GM18951 (cell line): ENCODE measurements around the gene MBD4.
"Not testable (repeated sequence)": the region's sequence is repeated elsewhere in the genome, so short reads cannot be mapped to it uniquely, and the experiment has no call there.

ENCODE experiments used
- POLR2A ChIP-seq: IDR thresholded peaks from 4 replicates; pipeline ENCODE4 v1.6.1; 2011; ENCODE audit warnings: mild to moderate bottlenecking; ENCODE audit not compliant: insufficient read length, insufficient read depth; ENCODE audit errors: extremely low read depth
- in situ Hi-C: fragments of 300-500 bp; cut with MboI; formaldehyde crosslinking; loops from one replicate; pipeline ENCODE4 v1.12.0; 2022; ENCODE audit warnings: low sequenced_read_pairs, mixed read lengths, inconsistent platforms; ENCODE audit not compliant: unreplicated experiment

Gene MBD4

DNA sequence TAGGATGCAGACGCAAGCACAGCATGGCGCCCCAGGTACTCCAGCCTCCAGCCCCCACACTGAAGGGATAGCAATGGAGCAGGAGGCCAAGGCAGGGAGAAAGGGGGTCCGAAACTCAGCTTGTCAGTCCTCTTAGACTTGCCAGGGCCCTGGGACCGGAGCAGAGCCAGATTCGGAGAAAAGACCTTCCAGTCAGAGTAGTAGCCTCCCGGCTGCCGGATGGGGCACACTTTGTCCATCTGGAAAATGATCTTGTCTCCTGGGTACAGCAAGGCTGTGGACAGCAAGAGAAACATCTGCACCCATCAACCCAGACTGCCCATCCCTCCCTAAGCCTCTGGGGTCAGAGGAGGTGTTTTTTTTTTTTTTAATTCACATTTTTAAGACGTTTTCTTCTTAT, 35.6 kb downstream of the MBD4 start:
- in situ Hi-C loops = no loop called here
- no peak for TF ChIP-seq POLR2A

DNA sequence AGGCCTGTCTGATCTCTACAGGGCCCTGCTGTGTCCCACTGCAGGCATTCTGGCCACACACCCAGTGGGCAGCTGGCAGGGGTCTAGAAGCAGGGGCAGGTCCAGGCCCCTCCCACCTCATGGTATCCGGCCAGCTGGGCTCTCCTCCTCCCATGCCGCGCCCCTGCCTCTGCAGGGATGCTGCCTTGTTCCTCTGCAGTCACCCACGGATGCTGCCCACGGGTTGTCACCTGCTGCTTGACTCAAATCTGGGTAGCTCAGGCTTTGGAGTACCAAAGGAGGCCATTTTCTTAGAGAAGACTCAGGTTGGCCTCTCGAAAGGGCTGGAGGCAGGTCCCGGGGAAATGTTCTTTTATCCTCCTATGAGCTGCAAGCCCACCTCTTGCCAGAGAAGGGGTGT, 36.3 kb downstream of the MBD4 start:
- no peak for TF ChIP-seq POLR2A
- in situ Hi-C loops = no loop called here

DNA sequence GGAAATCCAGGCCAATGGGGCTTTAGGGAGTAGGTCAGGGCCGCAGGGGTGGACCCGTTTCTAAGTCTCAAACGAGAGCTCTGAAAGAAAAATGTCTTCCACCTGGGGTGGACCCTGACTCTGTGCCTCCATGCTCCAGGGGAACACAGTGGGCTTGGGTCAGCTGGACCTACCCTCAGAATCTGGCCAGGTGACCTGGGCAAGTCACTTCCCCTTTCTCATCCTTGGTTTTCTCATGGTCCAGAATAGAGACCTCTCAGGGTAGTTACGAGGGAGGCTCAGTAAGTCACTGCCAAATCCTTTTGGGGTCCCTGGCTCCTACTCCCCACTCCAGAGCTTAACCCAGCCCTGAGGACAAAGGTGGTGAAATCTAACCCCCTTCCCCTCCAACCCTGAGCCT, 37.1 kb downstream of the MBD4 start:
- in situ Hi-C loops = no loop called here
- TF ChIP-seq POLR2A = no peak

DNA sequence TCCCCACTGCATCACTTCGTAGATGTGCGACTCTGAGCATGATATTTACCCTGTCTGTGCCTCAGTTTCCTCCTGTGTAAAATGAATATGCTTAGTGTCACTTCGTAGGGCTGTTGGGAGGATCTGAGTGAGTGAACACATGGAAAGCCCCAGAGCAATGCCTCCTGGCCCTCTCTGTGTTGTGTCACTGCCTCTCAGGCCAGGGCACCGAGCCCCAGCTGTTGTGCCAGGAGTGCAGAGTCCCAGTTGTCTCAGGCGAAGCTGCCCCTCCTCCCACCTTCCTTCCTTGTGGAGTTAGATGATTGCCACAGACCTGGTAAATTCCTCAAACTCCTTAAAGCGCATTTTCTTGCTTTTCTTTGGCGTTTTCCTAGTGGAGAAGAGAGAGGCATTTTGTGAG, 37.5 kb downstream of the MBD4 start:
- no peak for TF ChIP-seq POLR2A
- in situ Hi-C loops = no loop called here

- in situ Hi-C loops = no loop called here
- TF ChIP-seq POLR2A = no peak
These were observed 39.8 kb downstream of the MBD4 start for GRCh38 chr3:129399895-129400357.

DNA sequence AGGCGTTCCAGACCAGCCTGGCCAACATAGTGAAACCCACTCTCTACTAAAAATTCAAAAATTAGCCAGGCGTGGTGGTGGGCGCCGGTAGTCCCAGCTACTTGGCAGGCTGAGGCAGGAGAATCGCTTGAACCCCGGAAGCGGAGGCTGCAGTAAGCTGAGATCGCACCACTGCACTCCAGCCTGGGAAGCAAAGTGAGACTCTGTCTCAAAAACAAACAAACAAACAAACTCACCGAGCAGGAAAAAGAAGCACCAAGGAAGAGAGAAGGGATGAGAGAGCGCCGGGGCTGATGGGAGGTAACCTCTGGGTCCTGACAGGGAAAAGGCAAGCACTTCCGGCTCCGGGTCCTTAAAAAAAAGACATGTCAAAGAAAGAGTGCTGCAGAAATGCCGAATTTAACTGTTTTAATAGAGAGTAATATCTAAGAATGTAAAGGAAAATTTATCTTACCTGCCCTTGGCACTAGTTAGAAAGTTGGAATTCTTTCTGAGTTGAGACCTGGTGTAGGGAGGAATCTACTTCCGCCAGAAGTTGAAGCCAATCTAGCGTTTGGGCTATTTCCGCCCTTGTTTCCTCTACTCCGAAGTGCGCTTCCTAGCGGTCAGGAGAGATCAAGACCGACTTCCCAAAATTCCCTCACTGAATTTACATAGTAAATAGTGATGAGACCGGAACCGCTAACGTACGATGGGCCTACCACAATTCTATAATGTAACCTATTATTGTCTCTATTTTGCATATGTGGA, 40.4 kb downstream of the MBD4 start:
- in situ Hi-C loops = no loop called here
- peak; percentile 35 for TF ChIP-seq POLR2A

DNA sequence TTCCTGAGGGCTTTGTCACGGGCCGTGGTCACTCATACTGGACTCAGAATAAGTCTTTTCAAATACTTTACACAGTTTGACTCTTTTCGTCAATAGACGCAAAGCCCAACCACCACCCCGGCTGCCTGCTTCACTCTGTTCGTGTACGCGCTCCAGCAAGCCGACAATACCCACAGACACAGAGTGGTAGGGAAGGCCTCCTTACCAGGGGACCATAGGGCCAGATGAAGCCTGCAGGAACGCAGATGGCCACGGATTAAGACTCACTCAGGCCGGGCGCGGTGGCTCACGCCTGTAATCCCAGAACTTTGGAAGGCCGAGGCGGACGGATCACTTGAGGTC, 41.0 kb downstream of the MBD4 start:
- no peak for TF ChIP-seq POLR2A
- in situ Hi-C loops = no loop called here

DNA sequence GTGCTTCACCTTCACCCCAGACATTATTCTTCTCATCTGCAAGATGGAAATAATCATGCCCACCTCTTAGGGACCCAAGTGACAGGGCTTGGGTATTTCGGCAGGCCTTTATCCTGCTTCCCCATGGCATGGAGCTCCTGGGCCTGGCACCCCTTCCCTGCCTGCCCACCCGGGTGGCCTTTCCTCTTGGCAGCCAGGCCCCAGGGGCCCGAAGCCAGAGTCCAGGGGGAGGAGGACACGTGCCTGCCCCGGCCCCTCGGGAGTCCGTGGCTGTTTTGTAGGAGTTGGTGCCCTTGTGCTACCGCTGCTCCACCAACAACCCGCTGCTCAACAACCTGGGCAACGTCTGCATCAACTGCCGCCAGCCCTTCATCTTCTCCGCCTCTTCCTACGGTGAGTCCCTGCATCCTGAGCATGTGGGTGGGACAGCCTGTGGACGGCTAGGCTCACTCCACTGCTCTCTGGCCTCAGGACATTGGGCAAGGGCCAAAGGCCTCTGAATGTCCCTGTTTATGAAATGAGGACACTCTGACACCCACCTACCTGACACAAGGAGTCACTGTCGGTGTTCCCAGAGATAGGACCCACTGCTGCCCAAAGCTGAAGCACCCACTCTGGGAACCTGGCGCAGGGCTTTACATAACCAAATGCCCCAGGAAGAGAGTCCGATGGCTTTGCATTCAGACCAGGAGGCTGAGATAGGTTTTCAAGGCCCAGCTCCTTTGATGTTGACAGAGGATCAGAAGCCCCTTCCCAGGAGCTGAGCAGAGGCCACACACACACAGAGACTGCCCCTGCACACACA, 45.8 kb downstream of the MBD4 start:
- in situ Hi-C loops = not testable (repeated sequence)

- in situ Hi-C loops = no loop called here
- no peak for TF ChIP-seq POLR2A
These were observed 46.5 kb downstream of the MBD4 start for GRCh38 chr3:129393271-129393670.

DNA sequence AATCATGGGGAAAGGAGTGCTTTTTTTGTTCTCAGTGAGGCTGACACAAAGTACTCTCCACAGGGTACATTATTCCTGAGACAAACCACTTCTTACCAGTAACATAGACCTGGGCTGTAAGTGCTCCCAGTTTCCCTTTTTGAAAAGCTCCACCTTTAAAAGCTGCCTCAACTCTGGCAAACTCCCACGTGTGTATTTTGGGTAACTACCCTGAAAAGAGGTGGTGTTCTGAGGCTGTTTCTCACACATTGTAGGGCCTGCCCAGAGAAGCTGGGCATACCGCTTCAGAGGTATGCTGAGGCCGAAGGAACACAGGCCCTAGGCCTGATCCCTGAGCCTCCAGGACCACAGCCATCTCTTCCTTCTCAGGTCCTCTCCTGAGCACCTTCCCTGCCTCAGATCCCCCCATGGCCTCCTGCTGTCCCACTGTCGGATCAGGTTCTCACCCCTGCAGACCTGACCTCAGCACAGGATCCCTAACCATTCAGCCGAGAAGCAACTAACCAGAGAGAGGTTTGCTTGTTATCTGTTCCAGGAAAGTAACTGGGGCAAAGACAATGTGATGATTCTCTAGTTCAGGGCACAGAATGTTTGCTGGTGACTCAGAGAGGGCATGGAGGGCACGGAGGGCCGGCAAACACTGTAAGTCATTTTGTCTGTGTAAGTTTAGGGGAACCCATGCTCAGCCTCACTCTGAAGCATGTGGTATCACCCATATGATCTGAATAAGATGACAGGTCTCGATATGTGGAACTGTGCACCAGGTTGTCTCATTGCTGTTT, 47.5 kb downstream of the MBD4 start:
- in situ Hi-C loops = not testable (repeated sequence)

DNA sequence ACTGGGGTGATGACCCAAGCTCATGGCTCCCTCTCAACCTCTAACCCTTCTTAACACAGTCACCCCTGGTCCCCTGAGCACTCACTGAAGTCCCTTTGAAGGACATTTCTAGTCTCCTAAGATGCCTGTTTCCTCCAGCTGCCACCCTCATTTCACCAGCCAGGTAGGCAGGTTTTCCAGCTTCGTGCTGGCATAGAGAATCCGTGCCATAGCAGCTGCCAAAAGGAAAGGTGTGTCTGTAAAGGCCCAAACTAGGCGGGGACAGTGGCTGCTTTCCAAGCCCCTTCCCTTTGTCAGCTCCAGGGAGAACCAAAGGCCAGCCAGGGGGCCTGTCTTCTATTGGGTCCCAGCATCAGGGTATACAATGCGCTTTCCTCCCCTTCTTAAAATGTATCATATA, 48.2 kb downstream of the MBD4 start:
- in situ Hi-C loops = not testable (repeated sequence)

- in situ Hi-C loops = no loop called here
- TF ChIP-seq POLR2A = no peak
These were observed 50.2 kb downstream of the MBD4 start for GRCh38 chr3:129389572-129389937.

GRCh38 chr3:129388791-129389571, 50.8 kb downstream of the MBD4 start:
- in situ Hi-C loops = not testable (repeated sequence)
